HepG2 (cell line): ENCODE results near the gene MEIG1. TPM values are rescaled to one million over a fixed set of nuclear protein-coding genes. Genes with fewer than 3 reads are reported as not detected.

Experiments
- ATAC-seq: fragments of 200-7000 bp; cut with Tn5 transposase; 3 replicates; pipeline ENCODE4 v1.9.1; 2020; ENCODE audit warnings: mild to moderate bottlenecking, moderate library complexity
- BruUV-seq: library from RNA; stranded (reverse); fragments of 400-500 nt; replicated peaks from 2 replicates; lab custom pipeline; 2021; lab: Mats Ljungman, UMichigan
- CTCF ChIA-PET: fragments of 300-600 bp; formaldehyde crosslinking; extraction: SDS; loops from one replicate; lab custom pipeline; 2021; ENCODE audit warnings: low total read pairs, inconsistent platforms, low intra/inter-chr PET ratio; lab: Yijun Ruan, JAX
- POLR2A ChIA-PET: fragments of 350-600 bp; sonication (Branson Sonifier 250); formaldehyde crosslinking; loops from one replicate; lab custom pipeline; 2020; ENCODE audit warnings: antibody characterized with exemption, inconsistent platforms; lab: Yijun Ruan, JAX
- DNase-seq: peaks from one replicate; pipeline ENCODE4 v3.0.0-alpha.2; 2015; ENCODE audit warnings: low spot score
- FAIRE-seq: peaks from 3 replicates; lab custom pipeline; 2011; peaks lifted over from hg19 to GRCh38; lab: Jason Lieb, UNC
- H2AFZ ChIP-seq: one replicate; pipeline ENCODE4 v1.6.1; 2011; ENCODE audit warnings: low read length, inconsistent platforms
- H3K27ac ChIP-seq: fragments of 300-600 bp; 3 replicates; pipeline ENCODE4 v1.8.0; 2011; ENCODE audit warnings: mixed run types, mild to moderate bottlenecking, mixed read lengths, low read length, inconsistent platforms; ENCODE audit not compliant: insufficient read depth; ENCODE audit errors: extremely low read length
- H3K27me3 ChIP-seq, 2 experiments: fragments of 200-600 bp in 1 of 2; 2 replicates in 1 of 2; 3 replicates in 1 of 2; pipeline versions ENCODE4 v1.6.0 to v1.8.0; 2011; ENCODE audit warnings: low read length in 2 of 2, mild to moderate bottlenecking in 2 of 2, moderate library complexity in 2 of 2, inconsistent platforms in 1 of 2; ENCODE audit not compliant: insufficient read depth in 2 of 2, control insufficient read depth in 1 of 2
- H3K36me3 ChIP-seq, 2 experiments: fragments of 200-600 bp in 1 of 2; replicated peaks in 1 of 2; 2 replicates in 1 of 2; 3 replicates in 1 of 2; pipeline versions ENCODE4 v1.5.1 to v1.8.0; 2011; ENCODE audit warnings: low read length in 2 of 2, inconsistent platforms in 1 of 2; ENCODE audit not compliant: insufficient read depth in 2 of 2, control insufficient read depth in 1 of 2
- H3K4me1 ChIP-seq: 2 replicates; pipeline ENCODE4 v1.5.1; 2012; ENCODE audit warnings: low read length, inconsistent platforms; ENCODE audit not compliant: insufficient read depth
- H3K4me2 ChIP-seq: 2 replicates; pipeline ENCODE4 v1.6.0; 2011; ENCODE audit warnings: low read depth, low read length, inconsistent platforms
- H3K4me3 ChIP-seq, 3 experiments: fragments of 200-600 bp in 1 of 3; sonication (generic), shearing (Covaris generic) in 1 of 3; replicated peaks in 1 of 3; 2 replicates each; pipeline ENCODE4 v1.5.1; 2011 to 2016; ENCODE audit warnings: low read length in 3 of 3, inconsistent platforms in 2 of 3, low read depth in 2 of 3, mild to moderate bottlenecking in 2 of 3, control low read depth in 1 of 3, mixed read lengths in 1 of 3; ENCODE audit not compliant: insufficient read depth in 1 of 3
- H3K79me2 ChIP-seq: one replicate; pipeline ENCODE4 v1.6.1; 2011; ENCODE audit warnings: low read length, inconsistent platforms; ENCODE audit not compliant: insufficient read depth
- H3K9ac ChIP-seq: 2 replicates; pipeline ENCODE4 v1.6.0; 2011; ENCODE audit warnings: mild to moderate bottlenecking, low read depth, low read length, inconsistent platforms; ENCODE audit not compliant: insufficient read depth
- H3K9me3 ChIP-seq: 2 replicates; pipeline ENCODE4 v1.5.1; 2012; ENCODE audit warnings: mild to moderate bottlenecking, low read length
- H4K20me1 ChIP-seq: 2 replicates; pipeline ENCODE4 v1.6.0; 2011; ENCODE audit warnings: inconsistent platforms, mild to moderate bottlenecking, low read length, moderate library complexity; ENCODE audit not compliant: insufficient read depth
- NCOA5 ChIP-seq: sonication (generic); formaldehyde crosslinking; IDR thresholded peaks from 2 replicates; pipeline ENCODE4 v1.4.0; 2020; ENCODE audit warnings: missing genetic modification reagents
- PATZ1 ChIP-seq: sonication (generic); formaldehyde crosslinking; IDR thresholded peaks from 2 replicates; pipeline ENCODE4 v1.4.0; 2020; ENCODE audit warnings: missing genetic modification reagents
- PCBP2 ChIP-seq: fragments of 200-400 bp; formaldehyde crosslinking; optimal IDR thresholded peaks from 2 replicates; pipeline ENCODE3; 2018; ENCODE audit warnings: low read length, low read depth; ENCODE audit not compliant: poor library complexity, severe bottlenecking
- ZNF33B ChIP-seq: sonication (generic); formaldehyde crosslinking; IDR thresholded peaks from 2 replicates; pipeline ENCODE4 v1.5.1; 2020; ENCODE audit warnings: mild to moderate bottlenecking, missing genetic modification reagents
- ZNF891 ChIP-seq: sonication (generic); formaldehyde crosslinking; IDR thresholded peaks from 2 replicates; pipeline ENCODE4 v1.5.0; 2020; ENCODE audit warnings: mild to moderate bottlenecking, missing genetic modification reagents
- WGBS: methylation state at CpG from one replicate; pipeline ENCODE4 v1.1.6; 2017; ENCODE audit warnings: low lambda C conversion rate; 5-methylcytosine and 5-hydroxymethylcytosine counted together
- in situ Hi-C: cut with HindIII; loops from 2 replicates; pipeline ENCODE4 v1.10.0; 2017; ENCODE audit warnings: low pct_unique_long_range_greater_than_20kb; ENCODE audit not compliant: extremely low pct_ligation_motif_present
- intact Hi-C: fragments of 100-400 bp; cut with micrococcal nuclease; formaldehyde crosslinking; loops from one replicate; pipeline ENCODE4 v1.10.0; 2022; ENCODE audit not compliant: unreplicated experiment
- polyA plus RNA-seq, 8 experiments: library from polyadenylated mRNA; depleted of rRNA in 3 of 8; stranded (reverse) in 7 of 8; unstranded in 1 of 8; fragments of >200 nt; fragmentation: Illumina TruSeq in 4 of 8; extraction: Trizol in 4 of 8; gene quantifications; 2 replicates each; pipeline versions ENCODE4 v1.2.1 to v1.2.3, GENCODE V29; 2011 to 2016; ENCODE audit warnings: low read depth in 4 of 8, missing spikeins in 1 of 8, mixed read lengths in 1 of 8; ENCODE audit not compliant: insufficient read depth in 1 of 8
- total RNA-seq, 5 experiments: library from RNA; depleted of rRNA; stranded (reverse); fragments of >200 nt; fragmentation: Illumina TruSeq; extraction: Trizol; gene quantifications; 2 replicates each; pipeline ENCODE4 v1.2.3, GENCODE V29; 2016; ENCODE audit warnings: low read depth in 1 of 5
- TF ChIP-seq, protein P1 (sequence below): sonication (generic); formaldehyde crosslinking; IDR thresholded peaks from 2 replicates; pipeline ENCODE4 v1.5.0; 2020; ENCODE audit warnings: mild to moderate bottlenecking, missing genetic modification reagents, moderate library complexity

Gene MEIG1
- total and polyA plus RNA-seq, 2 of the 13 experiments (the other 11 are each of a cell fraction or from before 2014, with no cell fraction given): not detected

DNA sequence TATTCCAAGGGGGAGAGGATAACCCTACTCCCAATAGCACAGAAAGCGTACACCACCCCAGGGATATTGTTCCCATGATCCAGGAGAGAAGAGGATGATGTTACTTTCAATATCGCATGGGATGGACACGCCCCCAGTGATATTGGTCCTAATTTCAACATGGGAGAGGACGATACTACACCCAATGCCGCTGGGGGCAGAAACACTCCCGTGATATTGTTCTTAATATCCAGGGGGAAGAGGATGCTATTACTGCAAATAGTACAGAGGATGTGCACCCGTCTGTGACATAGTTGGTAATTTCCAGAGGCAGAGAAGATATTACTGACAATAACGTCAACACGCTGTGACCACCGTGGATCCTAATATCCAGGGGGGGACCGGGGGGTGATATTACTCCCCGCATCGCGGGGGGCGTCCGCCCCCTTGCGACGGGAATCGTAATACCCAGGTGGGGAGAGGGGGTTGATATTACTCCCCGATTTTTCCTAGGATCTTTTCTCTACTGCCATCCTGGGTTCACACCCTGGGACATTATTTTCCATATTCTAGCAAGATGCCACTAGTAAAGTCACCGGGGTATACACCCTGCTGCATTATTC is 16.6 kb downstream of the MEIG1 start:
- in situ Hi-C loops: no loop called here
- peak overlapping the region; percentile 23; the same call in 1 of the 2 replicates for H3K4me2 ChIP-seq
- no peak overlapping the region for H2AFZ ChIP-seq

More for the DNA sequence above, 16.6 kb downstream of the MEIG1 start:
- H4K20me1 ChIP-seq: no peaks in the 10 kb centered on the region
- DNase-seq: no peak
- peaks cover 0 to 1% of the 10 kb centered on the region in 2 experiments; a peak in 1 of 5 replicates for H3K27me3 ChIP-seq
- CTCF ChIA-PET: no interaction called here
- H3K9ac ChIP-seq: no peak overlapping the region
- no peaks in the 10 kb centered on the region for H3K9me3 ChIP-seq
- intact Hi-C loops: no loop called here
- no peaks in the 10 kb centered on the region for H3K36me3 ChIP-seq
- POLR2A ChIA-PET: no interaction called here
- peaks cover 6% of the 10 kb centered on the region; the same call in 1 of the 2 replicates for H3K4me1 ChIP-seq
- no peak overlapping the region for H3K27ac ChIP-seq
- TF ChIP-seq PCBP2 (no peak), ZNF33B (CRISPR knock-in tag) (no peak), PATZ1 (CRISPR knock-in tag) (peak; percentile 55; the same call in 1 of the 2 replicates), NCOA5 (CRISPR knock-in tag) (no peak), ZNF891 (CRISPR knock-in tag) (no peak)
- TF ChIP-seq, protein P1, sequence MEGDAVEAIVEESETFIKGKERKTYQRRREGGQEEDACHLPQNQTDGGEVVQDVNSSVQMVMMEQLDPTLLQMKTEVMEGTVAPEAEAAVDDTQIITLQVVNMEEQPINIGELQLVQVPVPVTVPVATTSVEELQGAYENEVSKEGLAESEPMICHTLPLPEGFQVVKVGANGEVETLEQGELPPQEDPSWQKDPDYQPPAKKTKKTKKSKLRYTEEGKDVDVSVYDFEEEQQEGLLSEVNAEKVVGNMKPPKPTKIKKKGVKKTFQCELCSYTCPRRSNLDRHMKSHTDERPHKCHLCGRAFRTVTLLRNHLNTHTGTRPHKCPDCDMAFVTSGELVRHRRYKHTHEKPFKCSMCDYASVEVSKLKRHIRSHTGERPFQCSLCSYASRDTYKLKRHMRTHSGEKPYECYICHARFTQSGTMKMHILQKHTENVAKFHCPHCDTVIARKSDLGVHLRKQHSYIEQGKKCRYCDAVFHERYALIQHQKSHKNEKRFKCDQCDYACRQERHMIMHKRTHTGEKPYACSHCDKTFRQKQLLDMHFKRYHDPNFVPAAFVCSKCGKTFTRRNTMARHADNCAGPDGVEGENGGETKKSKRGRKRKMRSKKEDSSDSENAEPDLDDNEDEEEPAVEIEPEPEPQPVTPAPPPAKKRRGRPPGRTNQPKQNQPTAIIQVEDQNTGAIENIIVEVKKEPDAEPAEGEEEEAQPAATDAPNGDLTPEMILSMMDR (CRISPR knock-in tag): peak; percentile 38
- H3K4me3 ChIP-seq: no peak overlapping the region
- H3K79me2 ChIP-seq: no peaks in the 10 kb centered on the region
- no peak for FAIRE-seq
- no peak for ATAC-seq
- WGBS: 4% methylated on average over 12 of the region's 21 CpGs
- BruUV-seq: no TSS peak
